ENCODE measurements around the gene CCDC194.

GRCh38 chr19:17353386-17353785 lies 40.6 kb downstream of the CCDC194 start:
- TF ChIP-seq CTCF (IDR thresholded peaks at IDR 0.05): no peak
- no peak for TF ChIP-seq POLR2A (IDR thresholded peaks at IDR 0.05)
